Skeletal muscle satellite cell (primary cell): ENCODE data around the gene ZNF609.
A peak's percentile ranks its signal among the peaks of the same experiment; 100 is the strongest.

Experiments
- H3K27me3 ChIP-seq: 2 replicates; pipeline ENCODE4 v1.7.0; 2013; ENCODE audit warnings: low read length; ENCODE audit not compliant: control insufficient read depth, insufficient read depth
- H3K36me3 ChIP-seq: 2 replicates; pipeline ENCODE4 v1.7.0; 2013; ENCODE audit warnings: mild to moderate bottlenecking, control low read depth, low read length; ENCODE audit not compliant: insufficient read depth
- H3K4me1 ChIP-seq: 2 replicates; pipeline ENCODE4 v1.7.0; 2013; ENCODE audit warnings: low read length; ENCODE audit not compliant: control insufficient read depth, insufficient read depth
- H3K4me2 ChIP-seq: 2 replicates; pipeline ENCODE4 v1.7.0; 2013; ENCODE audit warnings: mild to moderate bottlenecking, low read length
- H3K4me3 ChIP-seq: 2 replicates; pipeline ENCODE4 v1.7.0; 2013; ENCODE audit warnings: low read length
- H3K9ac ChIP-seq: 2 replicates; pipeline ENCODE4 v1.7.0; 2013; ENCODE audit warnings: mild to moderate bottlenecking, low read depth, low read length, moderate library complexity
- H3K9me3 ChIP-seq: replicated peaks from 2 replicates; pipeline ENCODE4 v1.7.0; 2013; ENCODE audit warnings: mild to moderate bottlenecking, control low read depth, low read length

ZNF609 gene

GRCh38 chr15:64696481-64696880 is 236.1 kb downstream of the ZNF609 start:
- Histone ChIP-seq H3K9me3 (no peaks in the 10 kb centered on the region), H3K4me2 (no peak overlapping the region), H3K4me3 (no peak overlapping the region), H3K9ac (no peak overlapping the region), H3K27me3 (no peaks in the 10 kb centered on the region), H3K36me3 (peaks cover 24% of the 10 kb centered on the region), H3K4me1 (peaks cover 48% of the 10 kb centered on the region)

- peaks cover 54% of the 10 kb centered on the region for H3K4me1 ChIP-seq
- H3K4me3 ChIP-seq, result no peak overlapping the region
- no peak overlapping the region for H3K4me2 ChIP-seq
- no peaks in the 10 kb centered on the region for H3K9me3 ChIP-seq
- H3K27me3 ChIP-seq, result no peaks in the 10 kb centered on the region
- H3K36me3 ChIP-seq, result peaks cover 14% of the 10 kb centered on the region
- H3K9ac ChIP-seq, result no peak overlapping the region
Measured at GRCh38 chr15:64697911-64698369, 237.6 kb downstream of the ZNF609 start.

- Histone ChIP-seq H3K9me3 (no peaks in the 10 kb centered on the region), H3K27me3 (no peaks in the 10 kb centered on the region), H3K4me2 (peak overlapping the region; percentile 88), H3K9ac (no peak overlapping the region), H3K36me3 (peaks cover 7% of the 10 kb centered on the region), H3K4me1 (peaks cover 52% of the 10 kb centered on the region), H3K4me3 (no peak overlapping the region)
Measured at GRCh38 chr15:64698823-64699222, 238.4 kb downstream of the ZNF609 start.

GRCh38 chr15:64699751-64700388 is 239.5 kb downstream of the ZNF609 start:
- H3K9me3 ChIP-seq, result no peaks in the 10 kb centered on the region
- H3K4me3 ChIP-seq, result peak overlapping the region; percentile 46
- peaks cover 53% of the 10 kb centered on the region for H3K4me1 ChIP-seq
- no peaks in the 10 kb centered on the region for H3K27me3 ChIP-seq
- H3K36me3 ChIP-seq, result peaks cover 5% of the 10 kb centered on the region
- H3K9ac ChIP-seq, result peak overlapping the region; percentile 5
- H3K4me2 ChIP-seq, result peak overlapping the region; percentile 88

- peak overlapping the region; percentile 95 for H3K9ac ChIP-seq
- peaks cover 5% of the 10 kb centered on the region for H3K36me3 ChIP-seq
- H3K9me3 ChIP-seq, result no peaks in the 10 kb centered on the region
- peak overlapping the region; percentile 88 for H3K4me2 ChIP-seq
- H3K27me3 ChIP-seq, result no peaks in the 10 kb centered on the region
- peak overlapping the region; percentile 79 for H3K4me3 ChIP-seq
- H3K4me1 ChIP-seq, result peaks cover 53% of the 10 kb centered on the region
Measured at GRCh38 chr15:64701051-64701450, 240.7 kb downstream of the ZNF609 start.

- Histone ChIP-seq H3K4me3 (peak overlapping the region; percentile 79), H3K27me3 (no peaks in the 10 kb centered on the region), H3K9me3 (no peaks in the 10 kb centered on the region), H3K4me1 (peaks cover 53% of the 10 kb centered on the region), H3K9ac (peak overlapping the region; percentile 95), H3K4me2 (peak overlapping the region; percentile 88), H3K36me3 (peaks cover 5% of the 10 kb centered on the region)
Measured at GRCh38 chr15:64701482-64702184, 241.3 kb downstream of the ZNF609 start.

- H3K4me1 ChIP-seq, result peaks cover 48% of the 10 kb centered on the region
- H3K9me3 ChIP-seq, result no peaks in the 10 kb centered on the region
- H3K4me2 ChIP-seq, result peak overlapping the region; percentile 88
- H3K27me3 ChIP-seq, result no peaks in the 10 kb centered on the region
- peaks cover 5% of the 10 kb centered on the region for H3K36me3 ChIP-seq
- H3K4me3 ChIP-seq, result peak overlapping the region; percentile 79
- H3K9ac ChIP-seq, result peak overlapping the region; percentile 95
Measured at GRCh38 chr15:64702816-64703631, 242.6 kb downstream of the ZNF609 start.

- Histone ChIP-seq H3K4me2 (peak overlapping the region; percentile 86), H3K4me3 (peak overlapping the region; percentile 79), H3K36me3 (peaks cover 5% of the 10 kb centered on the region), H3K9me3 (no peaks in the 10 kb centered on the region), H3K9ac (peak overlapping the region; percentile 80), H3K27me3 (no peaks in the 10 kb centered on the region), H3K4me1 (peaks cover 42% of the 10 kb centered on the region)
Measured at GRCh38 chr15:64703632-64703959, 243.2 kb downstream of the ZNF609 start.

- Histone ChIP-seq H3K9me3 (no peaks in the 10 kb centered on the region), H3K4me3 (no peak overlapping the region), H3K4me1 (peaks cover 28% of the 10 kb centered on the region), H3K9ac (no peak overlapping the region), H3K27me3 (no peaks in the 10 kb centered on the region), H3K4me2 (no peak overlapping the region), H3K36me3 (peaks cover 5% of the 10 kb centered on the region)
Measured at GRCh38 chr15:64705006-64705405, 244.6 kb downstream of the ZNF609 start.

GRCh38 chr15:64706011-64706911 is 245.9 kb downstream of the ZNF609 start:
- Histone ChIP-seq H3K4me1 (peaks cover 16% of the 10 kb centered on the region), H3K36me3 (no peaks in the 10 kb centered on the region), H3K4me3 (no peak overlapping the region), H3K4me2 (no peak overlapping the region), H3K9me3 (no peaks in the 10 kb centered on the region), H3K27me3 (no peaks in the 10 kb centered on the region), H3K9ac (no peak overlapping the region)
